ENCODE measurements around the gene RNF212B.

DNA sequence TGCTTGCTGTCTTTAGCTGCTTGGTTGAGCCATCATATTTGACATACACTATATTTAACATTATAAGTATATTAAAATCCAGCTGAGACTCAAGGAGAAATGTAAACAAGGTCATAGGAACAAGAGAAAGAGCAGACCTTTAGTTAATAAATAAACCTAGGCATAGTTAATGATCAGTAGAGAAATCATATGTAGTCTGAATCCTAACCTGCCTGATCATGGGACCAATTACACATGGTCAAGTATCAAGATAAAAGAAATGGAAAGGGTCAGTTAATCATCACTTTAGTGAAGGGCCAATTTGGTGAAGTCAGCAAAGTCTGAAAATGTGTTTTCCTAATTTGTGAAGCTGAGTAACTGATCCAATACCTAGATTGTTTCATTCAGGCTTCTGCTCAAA lies 7.5 kb downstream of the RNF212B start:
- no peak for TF ChIP-seq POLR2A (IDR thresholded peaks at IDR 0.05)
- TF ChIP-seq, protein P1, sequence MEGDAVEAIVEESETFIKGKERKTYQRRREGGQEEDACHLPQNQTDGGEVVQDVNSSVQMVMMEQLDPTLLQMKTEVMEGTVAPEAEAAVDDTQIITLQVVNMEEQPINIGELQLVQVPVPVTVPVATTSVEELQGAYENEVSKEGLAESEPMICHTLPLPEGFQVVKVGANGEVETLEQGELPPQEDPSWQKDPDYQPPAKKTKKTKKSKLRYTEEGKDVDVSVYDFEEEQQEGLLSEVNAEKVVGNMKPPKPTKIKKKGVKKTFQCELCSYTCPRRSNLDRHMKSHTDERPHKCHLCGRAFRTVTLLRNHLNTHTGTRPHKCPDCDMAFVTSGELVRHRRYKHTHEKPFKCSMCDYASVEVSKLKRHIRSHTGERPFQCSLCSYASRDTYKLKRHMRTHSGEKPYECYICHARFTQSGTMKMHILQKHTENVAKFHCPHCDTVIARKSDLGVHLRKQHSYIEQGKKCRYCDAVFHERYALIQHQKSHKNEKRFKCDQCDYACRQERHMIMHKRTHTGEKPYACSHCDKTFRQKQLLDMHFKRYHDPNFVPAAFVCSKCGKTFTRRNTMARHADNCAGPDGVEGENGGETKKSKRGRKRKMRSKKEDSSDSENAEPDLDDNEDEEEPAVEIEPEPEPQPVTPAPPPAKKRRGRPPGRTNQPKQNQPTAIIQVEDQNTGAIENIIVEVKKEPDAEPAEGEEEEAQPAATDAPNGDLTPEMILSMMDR (IDR thresholded peaks at IDR 0.05): no peak

Data from heart left ventricle (tissue), 13 donors.